ENCODE data around the gene EHBP1L1.

- TF ChIP-seq EZH2phosphoT487 (IDR thresholded peaks at IDR 0.05; ENCODE audit: borderline replicate concordance, low read depth, low read length) (no peak), CTCF (conservative IDR thresholded peaks at IDR 0.05; ENCODE audit: low read length) (no peak)
These were observed 6.5 kb upstream of the EHBP1L1 start for GRCh38 chr11:65569164-65569972.

Measured in OCI-LY7 (cell line).